DND-41 (cell line): ENCODE data around the gene SMARCD2.

ENCODE experiments used
- ATAC-seq: fragments of 200-7000 bp; cut with Tn5 transposase; 3 replicates; pipeline ENCODE4 v1.9.1; 2021; ENCODE audit warnings: low read depth; ENCODE audit not compliant: insufficient read depth
- DNase-seq: peaks from one replicate; pipeline ENCODE4 v3.0.0-alpha.2; 2020
- H2AFZ ChIP-seq: 2 replicates; pipeline ENCODE4 v1.6.0; 2012; ENCODE audit warnings: low read depth, low read length
- H3K27ac ChIP-seq: 2 replicates; pipeline ENCODE4 v1.5.1; 2012; ENCODE audit warnings: low read length, inconsistent platforms
- H3K27me3 ChIP-seq: fragments of 200-600 bp; sonication (generic); 2 replicates; pipeline ENCODE4 v1.6.0; 2012; ENCODE audit warnings: low read length, mild to moderate bottlenecking, inconsistent platforms; ENCODE audit not compliant: insufficient read depth, poor library complexity
- H3K36me3 ChIP-seq: 2 replicates; pipeline ENCODE4 v1.5.1; 2012; ENCODE audit warnings: low read length, inconsistent platforms; ENCODE audit not compliant: insufficient read depth
- H3K4me1 ChIP-seq: 2 replicates; pipeline ENCODE4 v1.5.1; 2012; ENCODE audit warnings: mild to moderate bottlenecking, low read length; ENCODE audit not compliant: insufficient read depth
- H3K4me2 ChIP-seq: 2 replicates; pipeline ENCODE4 v1.6.0; 2012; ENCODE audit warnings: mild to moderate bottlenecking, moderate library complexity, low read length, inconsistent platforms; ENCODE audit not compliant: insufficient read depth
- H3K4me3 ChIP-seq, 2 experiments: fragments of 200-600 bp in 1 of 2; shearing (Covaris generic) in 1 of 2; 2 replicates each; pipeline ENCODE4 v1.5.1; 2012 to 2016; ENCODE audit warnings: inconsistent platforms in 2 of 2, low read length in 2 of 2, mild to moderate bottlenecking in 2 of 2, low read depth in 1 of 2, moderate library complexity in 1 of 2
- H3K79me2 ChIP-seq: 2 replicates; pipeline ENCODE4 v1.6.0; 2012; ENCODE audit warnings: low read length, inconsistent platforms; ENCODE audit not compliant: insufficient read depth
- H3K9ac ChIP-seq: 2 replicates; pipeline ENCODE4 v1.6.0; 2012; ENCODE audit warnings: low read depth, mild to moderate bottlenecking, inconsistent platforms, low read length, moderate library complexity
- H3K9me3 ChIP-seq: 2 replicates; pipeline ENCODE4 v1.5.1; 2012; ENCODE audit warnings: low read length, moderate library complexity, mild to moderate bottlenecking, inconsistent platforms; ENCODE audit not compliant: insufficient read depth, severe bottlenecking
- H4K20me1 ChIP-seq: 2 replicates; pipeline ENCODE4 v1.6.0; 2012; ENCODE audit warnings: low read length; ENCODE audit not compliant: insufficient read depth
- EZH2 ChIP-seq: IDR thresholded peaks from 3 replicates; pipeline ENCODE4 v1.6.1; 2012; ENCODE audit warnings: borderline replicate concordance, low read depth, mild to moderate bottlenecking, moderate library complexity, low read length, inconsistent platforms; ENCODE audit not compliant: severe bottlenecking
- TF ChIP-seq, protein P1 (sequence below): IDR thresholded peaks from 2 replicates; pipeline ENCODE4 v1.5.1; 2012; ENCODE audit warnings: borderline replicate concordance, low read length, moderate library complexity, mild to moderate bottlenecking; ENCODE audit not compliant: poor library complexity, severe bottlenecking; ENCODE audit errors: extremely low read depth

Gene SMARCD2

DNA sequence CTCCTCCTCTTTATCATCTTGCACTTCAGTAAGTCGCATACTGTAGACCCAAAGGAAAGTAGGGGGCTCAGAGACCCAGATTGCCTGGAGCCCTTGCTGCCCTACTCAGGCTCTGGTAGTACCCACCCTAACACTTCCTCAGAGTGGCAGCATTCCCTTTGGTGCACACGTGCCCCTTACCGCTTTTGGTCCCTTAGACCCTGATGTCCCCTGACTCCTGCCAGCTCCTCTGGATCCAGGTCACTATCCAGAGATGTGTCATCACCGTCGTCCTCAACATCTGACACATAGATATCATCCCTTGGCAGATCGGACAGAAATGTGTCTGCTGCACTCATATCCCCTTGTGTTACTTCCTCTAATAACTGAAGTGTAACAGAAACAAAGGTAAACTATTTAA is 20.7 kb downstream of the SMARCD2 start:
- no peak overlapping the region for H3K27ac ChIP-seq
- no peak overlapping the region for H3K4me2 ChIP-seq
- no peak overlapping the region for H2AFZ ChIP-seq
- no peak for ATAC-seq
- peaks cover 88% of the 10 kb centered on the region for H3K36me3 ChIP-seq
- no peak for DNase-seq
- peaks cover 20% of the 10 kb centered on the region for H3K4me1 ChIP-seq
- H3K9ac ChIP-seq = no peak overlapping the region
- no peak for TF ChIP-seq EZH2
- TF ChIP-seq, protein P1, sequence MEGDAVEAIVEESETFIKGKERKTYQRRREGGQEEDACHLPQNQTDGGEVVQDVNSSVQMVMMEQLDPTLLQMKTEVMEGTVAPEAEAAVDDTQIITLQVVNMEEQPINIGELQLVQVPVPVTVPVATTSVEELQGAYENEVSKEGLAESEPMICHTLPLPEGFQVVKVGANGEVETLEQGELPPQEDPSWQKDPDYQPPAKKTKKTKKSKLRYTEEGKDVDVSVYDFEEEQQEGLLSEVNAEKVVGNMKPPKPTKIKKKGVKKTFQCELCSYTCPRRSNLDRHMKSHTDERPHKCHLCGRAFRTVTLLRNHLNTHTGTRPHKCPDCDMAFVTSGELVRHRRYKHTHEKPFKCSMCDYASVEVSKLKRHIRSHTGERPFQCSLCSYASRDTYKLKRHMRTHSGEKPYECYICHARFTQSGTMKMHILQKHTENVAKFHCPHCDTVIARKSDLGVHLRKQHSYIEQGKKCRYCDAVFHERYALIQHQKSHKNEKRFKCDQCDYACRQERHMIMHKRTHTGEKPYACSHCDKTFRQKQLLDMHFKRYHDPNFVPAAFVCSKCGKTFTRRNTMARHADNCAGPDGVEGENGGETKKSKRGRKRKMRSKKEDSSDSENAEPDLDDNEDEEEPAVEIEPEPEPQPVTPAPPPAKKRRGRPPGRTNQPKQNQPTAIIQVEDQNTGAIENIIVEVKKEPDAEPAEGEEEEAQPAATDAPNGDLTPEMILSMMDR = no peak
- H3K9me3 ChIP-seq = no peaks in the 10 kb centered on the region
- H3K4me3 ChIP-seq = no peak overlapping the region
- H3K79me2 ChIP-seq = peaks cover 33% of the 10 kb centered on the region
- peaks cover 34% of the 10 kb centered on the region for H4K20me1 ChIP-seq
- H3K27me3 ChIP-seq = no peaks in the 10 kb centered on the region

DNA sequence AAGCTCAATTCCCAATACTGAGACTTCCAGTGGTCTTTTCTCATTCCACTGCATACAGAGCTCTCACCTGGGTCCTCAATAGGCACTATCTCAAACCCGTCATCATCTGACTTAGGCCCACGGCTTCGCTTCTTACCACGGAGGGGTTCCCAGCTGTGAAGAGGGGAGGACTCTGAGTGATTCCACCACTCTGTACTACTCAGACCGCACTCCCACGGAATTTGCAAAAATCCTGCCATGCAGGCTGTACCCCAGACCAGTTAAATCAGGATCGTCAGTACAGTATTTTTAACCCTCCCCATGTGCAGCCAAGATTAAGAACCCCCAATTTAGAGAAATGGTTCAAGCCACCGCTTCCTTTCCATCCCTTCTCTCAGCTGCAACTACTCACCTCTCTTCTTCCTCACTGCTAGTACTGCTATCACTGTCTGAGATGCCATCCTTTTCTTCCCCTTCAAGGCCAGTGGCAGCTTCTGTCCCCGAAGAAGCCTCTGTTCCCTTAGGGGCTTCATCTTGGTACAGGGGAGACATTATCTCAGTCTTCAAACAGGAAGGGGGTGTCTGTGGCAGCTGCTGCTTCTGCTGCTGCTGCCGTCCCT is 21.4 kb downstream of the SMARCD2 start:
- ATAC-seq (no peak), DNase-seq (no peak)
- Histone ChIP-seq H4K20me1 (peaks cover 30% of the 10 kb centered on the region; the same call in 1 of the 2 replicates), H3K27me3 (no peaks in the 10 kb centered on the region), H3K9me3 (no peaks in the 10 kb centered on the region), H2AFZ (no peak overlapping the region), H3K4me1 (peaks cover 16% of the 10 kb centered on the region), H3K4me3 (no peak overlapping the region), H3K9ac (no peak overlapping the region), H3K36me3 (peaks cover 95% of the 10 kb centered on the region), H3K27ac (no peak overlapping the region), H3K4me2 (no peak overlapping the region), H3K79me2 (peaks cover 26% of the 10 kb centered on the region)
- TF ChIP-seq EZH2 = no peak
- TF ChIP-seq, protein P1 = no peak

DNA sequence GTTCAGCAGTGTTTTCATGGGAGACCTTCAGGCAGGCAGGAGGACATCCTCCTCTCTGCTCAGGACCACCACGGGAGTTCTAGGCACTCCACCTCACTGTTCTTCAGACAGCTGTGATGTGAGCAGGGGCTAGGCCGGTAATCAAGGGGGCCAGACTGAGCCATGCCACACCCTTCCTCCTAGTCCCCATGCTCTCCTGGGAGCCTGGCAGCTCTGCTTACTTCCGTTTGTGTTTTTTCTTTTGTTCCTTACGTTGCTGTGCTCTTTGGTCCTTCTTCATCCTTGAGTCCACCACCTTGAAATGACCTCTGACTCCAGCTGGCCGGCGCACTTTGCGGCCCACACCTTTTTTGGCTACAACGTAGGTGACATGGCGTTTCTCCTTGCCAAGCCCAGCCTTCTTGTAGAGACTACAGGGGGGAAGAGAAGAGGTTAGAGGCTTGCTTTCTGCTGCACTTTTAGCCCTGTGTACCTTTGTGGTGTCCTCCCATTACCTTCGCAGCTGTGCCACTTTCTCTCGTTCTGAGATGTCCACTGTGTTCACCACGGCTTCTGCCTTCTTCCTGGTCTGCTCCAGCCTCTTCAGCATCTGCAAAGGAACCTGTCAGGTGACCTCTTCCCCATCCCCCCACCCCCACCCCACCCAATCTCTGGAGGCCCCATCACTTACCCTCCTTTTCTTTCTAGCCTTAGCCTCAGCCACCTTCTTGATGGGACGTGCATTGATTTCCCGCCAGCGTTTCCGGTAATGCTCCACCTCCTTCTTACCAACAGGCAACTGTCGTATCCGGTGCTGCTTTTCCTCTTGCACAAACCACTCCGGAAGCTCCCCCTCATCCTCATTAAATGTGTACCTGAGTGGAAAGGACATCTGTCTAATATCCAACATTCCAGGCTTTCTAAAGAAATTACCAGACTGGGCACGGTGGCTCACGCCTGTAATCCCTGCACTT is 22.6 kb downstream of the SMARCD2 start:
- no peak overlapping the region for H3K9ac ChIP-seq
- H3K79me2 ChIP-seq = peaks cover 14% of the 10 kb centered on the region; the same call in 1 of the 2 replicates
- no peaks in the 10 kb centered on the region for H3K9me3 ChIP-seq
- no peak overlapping the region for H3K4me2 ChIP-seq
- DNase-seq (no peak), ATAC-seq (no peak; the same call in 2 of the 3 replicates)
- H4K20me1 ChIP-seq = peaks cover 29% of the 10 kb centered on the region; the same call in 1 of the 2 replicates
- H2AFZ ChIP-seq = no peak overlapping the region
- TF ChIP-seq EZH2 = no peak
- TF ChIP-seq, protein P1 = no peak
- no peak overlapping the region for H3K27ac ChIP-seq
- H3K27me3 ChIP-seq = no peaks in the 10 kb centered on the region
- H3K4me1 ChIP-seq = peaks cover 4% of the 10 kb centered on the region; the same call in 1 of the 2 replicates
- H3K4me3 ChIP-seq = no peak overlapping the region
- H3K36me3 ChIP-seq = peaks cover 97% of the 10 kb centered on the region
